SK-N-SH (cell line): ENCODE data around the gene SORD.
"Not testable (repeated sequence)": the region's sequence is repeated elsewhere in the genome, so short reads cannot be mapped to it uniquely, and the experiment has no call there.

Experiments used
- ELF1 ChIP-seq: IDR thresholded peaks from 2 replicates; pipeline ENCODE4 v1.4.0; 2012
- FOSL2 ChIP-seq: IDR thresholded peaks from 2 replicates; pipeline ENCODE4 v1.4.0; 2012; ENCODE audit warnings: low read depth, mild to moderate bottlenecking, moderate library complexity, borderline replicate concordance

DNA sequence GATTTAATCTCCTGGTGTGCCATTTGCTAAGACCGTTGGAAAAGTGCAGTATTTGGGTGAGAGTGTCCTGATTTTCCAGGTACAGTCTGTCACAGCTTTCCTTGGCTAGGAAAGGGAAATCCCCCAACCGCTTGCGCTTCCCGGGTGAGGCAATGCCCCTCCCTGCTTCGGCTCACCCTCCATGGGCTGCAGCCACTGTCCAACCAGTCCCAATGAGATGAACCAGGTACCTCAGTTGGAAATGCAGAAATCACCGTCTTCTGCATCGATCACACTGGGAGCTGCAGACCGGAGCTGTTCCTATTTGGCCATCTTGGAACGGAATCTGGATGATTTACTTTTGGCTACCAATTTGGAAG, 2.1 kb upstream of the SORD start:
- TF ChIP-seq FOSL2, ELF1: not testable (repeated sequence)
